Skeletal muscle cell (primary cell): Measurements from ENCODE around the gene GALP.
"Not testable (repeated sequence)": the region's sequence is repeated elsewhere in the genome, so short reads cannot be mapped to it uniquely, and the experiment has no call there.

Source experiments
- DNase-seq: peaks from one replicate; pipeline ENCODE4 v3.0.0-alpha.2; 2010; ENCODE audit warnings: low read depth
- H3K4me3 ChIP-seq: 2 replicates; pipeline ENCODE4 v1.5.1; 2011; ENCODE audit warnings: low read depth, mild to moderate bottlenecking, control low read depth, low read length, moderate library complexity

Gene GALP

DNA sequence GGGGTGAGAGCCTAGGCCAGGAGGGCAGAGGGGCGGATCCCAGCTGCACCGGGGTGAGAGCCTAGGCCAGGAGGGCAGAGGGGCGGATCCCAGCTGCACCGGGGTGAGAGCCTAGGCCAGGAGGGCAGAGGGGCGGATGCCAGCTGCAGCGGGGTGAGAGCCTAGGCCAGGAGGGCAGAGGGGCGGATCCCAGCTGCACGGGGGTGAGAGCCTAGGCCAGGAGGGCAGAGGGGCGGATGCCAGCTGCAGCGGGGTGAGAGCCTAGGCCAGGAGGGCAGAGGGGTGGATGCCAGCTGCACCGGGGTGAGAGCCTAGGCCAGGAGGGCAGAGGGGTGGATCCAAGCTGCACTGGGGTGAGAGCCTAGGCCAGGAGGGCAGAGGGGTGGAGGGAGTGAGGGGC, 502 bp downstream of the GALP start:
- H3K4me3 ChIP-seq, DNase-seq: not testable (repeated sequence)

DNA sequence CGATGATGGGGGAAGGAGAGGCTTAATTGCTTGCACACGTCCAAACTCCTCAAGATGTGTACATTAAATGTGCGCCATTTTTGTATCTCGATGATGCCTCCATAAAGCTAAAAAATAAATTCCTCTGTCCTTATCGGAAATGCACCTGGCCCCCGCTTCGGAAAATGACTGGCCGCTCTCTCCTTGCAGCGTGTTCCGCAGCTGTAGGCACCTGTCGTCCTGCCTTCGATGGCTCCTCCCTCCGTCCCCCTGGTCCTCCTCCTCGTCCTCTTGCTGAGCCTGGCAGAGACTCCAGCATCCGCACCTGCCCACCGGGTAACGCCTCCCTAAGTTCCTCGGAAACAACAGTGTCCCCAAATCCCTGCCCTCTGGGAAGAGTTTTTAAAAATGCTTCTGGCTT, 1.1 kb downstream of the GALP start:
- no peak overlapping the region for H3K4me3 ChIP-seq
- no peak for DNase-seq

DNA sequence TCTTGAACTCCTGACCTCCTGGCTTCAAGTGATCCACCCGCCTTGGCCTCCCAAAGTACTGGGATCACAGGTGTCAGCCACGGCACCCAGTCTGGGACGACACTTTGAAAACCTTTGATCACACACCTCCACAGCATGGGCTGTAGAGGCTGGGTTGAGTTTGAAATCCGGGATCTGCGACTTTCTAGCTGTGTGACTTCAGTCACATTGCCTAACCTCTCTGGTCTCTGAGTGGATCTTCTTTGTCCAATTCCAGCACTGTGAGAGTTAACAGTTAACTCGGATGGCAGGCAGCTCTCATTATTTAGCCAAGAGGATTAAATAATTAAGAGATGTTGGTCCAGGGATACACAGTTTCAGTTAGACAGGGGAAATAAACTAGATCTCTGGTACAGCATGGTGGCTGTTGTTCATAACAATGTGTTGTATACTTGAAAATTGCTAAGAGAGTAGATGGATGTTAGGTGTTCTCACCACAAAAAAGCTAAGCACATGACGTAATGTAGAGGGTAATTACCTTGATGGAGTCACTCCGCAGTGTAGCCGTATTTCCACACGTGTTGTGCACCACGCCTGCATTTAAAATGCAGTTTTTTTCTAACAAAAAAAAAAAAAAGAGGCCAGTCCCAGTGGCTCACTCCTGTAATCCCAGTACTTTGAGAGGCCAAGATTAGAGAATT, 1.9 kb downstream of the GALP start:
- no peak for DNase-seq
- no peak overlapping the region for H3K4me3 ChIP-seq

DNA sequence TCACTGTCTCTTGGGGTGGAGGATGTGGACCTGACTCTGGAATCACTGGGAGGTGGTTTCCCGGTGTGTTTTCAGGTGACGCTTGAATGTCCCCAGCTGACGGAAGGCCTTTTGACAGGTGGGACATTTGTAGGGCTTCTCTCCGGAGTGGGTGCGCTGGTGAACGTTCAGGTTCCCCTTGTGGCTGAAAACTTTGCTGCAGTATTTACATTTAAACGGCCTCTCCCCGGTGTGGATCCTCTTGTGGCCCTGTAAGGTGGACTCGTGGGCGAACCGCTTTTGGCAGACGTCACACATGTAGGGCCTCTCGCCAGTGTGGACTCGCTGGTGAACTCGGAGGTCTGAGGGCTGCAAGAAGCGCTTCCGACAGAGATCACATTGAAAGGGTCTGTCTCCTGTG, 14.0 kb downstream of the GALP start:
- DNase-seq: no peak
- H3K4me3 ChIP-seq: no peak overlapping the region

GRCh38 chr19:56191115-56191514, 15.3 kb downstream of the GALP start:
- no peak for DNase-seq
- H3K4me3 ChIP-seq: no peak overlapping the region

- H3K4me3 ChIP-seq: no peak overlapping the region
- no peak for DNase-seq
Observed at GRCh38 chr19:56191711-56192110, 15.9 kb downstream of the GALP start.

DNA sequence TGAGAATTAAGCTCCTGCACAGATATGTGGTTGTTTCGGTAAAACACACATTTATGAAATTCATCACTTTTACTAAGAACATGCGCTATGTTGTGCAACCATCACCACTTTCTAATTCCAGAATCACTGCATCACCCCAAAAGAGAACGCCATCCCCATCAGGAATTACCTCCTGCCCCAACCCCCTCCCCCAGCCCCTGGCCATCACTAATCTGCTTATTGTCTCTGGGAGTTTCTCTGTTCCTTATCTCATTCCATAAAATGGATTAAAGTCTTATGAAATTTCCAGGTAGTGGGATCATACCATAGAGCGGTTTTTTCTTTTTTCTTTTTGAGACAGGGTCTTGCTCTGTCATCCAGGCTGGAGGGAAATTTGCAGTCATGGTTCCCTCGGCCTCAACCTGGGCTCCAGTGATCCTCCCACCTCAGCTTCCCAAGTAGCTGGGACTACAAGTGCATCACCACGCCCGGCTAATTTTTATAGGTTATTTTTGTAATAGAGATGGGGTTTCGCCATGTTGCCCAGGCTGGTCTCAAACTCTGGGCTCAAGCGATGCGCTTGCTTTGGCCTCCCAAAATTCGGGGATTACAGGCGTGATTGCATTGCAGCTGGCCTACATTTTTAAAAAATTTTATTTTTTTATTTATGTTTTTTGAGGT, 18.3 kb downstream of the GALP start:
- DNase-seq: no peak
- H3K4me3 ChIP-seq: no peak overlapping the region

GRCh38 chr19:56197646-56198045, 21.8 kb downstream of the GALP start, which contains the start of gene ZSCAN5B:
ZSCAN5B (minus strand) TSS chr19:56197783; CDS start chr19:56193052, 4,731 bp downstream.
- DNase-seq, H3K4me3 ChIP-seq: not testable (repeated sequence)

DNA sequence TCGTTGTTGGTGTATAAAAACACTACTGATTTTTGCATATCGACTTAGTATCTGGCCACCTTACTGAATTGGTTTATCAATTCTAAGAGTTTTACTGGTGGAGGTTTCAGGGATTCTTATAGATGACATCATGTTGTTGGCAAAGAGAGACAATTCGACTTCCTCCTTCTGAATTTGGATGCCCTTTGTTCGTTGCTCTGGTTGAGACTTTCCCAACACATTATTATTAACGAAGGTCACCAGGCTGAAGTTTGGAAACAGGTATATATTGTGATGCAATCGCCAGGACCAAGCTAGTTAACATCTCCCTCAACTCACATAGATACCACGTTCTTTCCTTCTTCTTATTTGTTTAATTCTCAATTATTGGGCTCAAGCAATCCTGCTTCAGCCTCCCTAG, 23.9 kb downstream of the GALP start:
- H3K4me3 ChIP-seq: no peak overlapping the region
- DNase-seq: no peak

- no peak for DNase-seq
- no peak within 1 kb of the TSS for H3K4me3 ChIP-seq
Observed at GRCh38 chr19:56201973-56202372, 26.2 kb downstream of the GALP start, which contains the start of gene ZSCAN5C. ZSCAN5C (plus strand) TSS chr19:56202273; CDS start chr19:56205914, 3,641 bp downstream.

DNA sequence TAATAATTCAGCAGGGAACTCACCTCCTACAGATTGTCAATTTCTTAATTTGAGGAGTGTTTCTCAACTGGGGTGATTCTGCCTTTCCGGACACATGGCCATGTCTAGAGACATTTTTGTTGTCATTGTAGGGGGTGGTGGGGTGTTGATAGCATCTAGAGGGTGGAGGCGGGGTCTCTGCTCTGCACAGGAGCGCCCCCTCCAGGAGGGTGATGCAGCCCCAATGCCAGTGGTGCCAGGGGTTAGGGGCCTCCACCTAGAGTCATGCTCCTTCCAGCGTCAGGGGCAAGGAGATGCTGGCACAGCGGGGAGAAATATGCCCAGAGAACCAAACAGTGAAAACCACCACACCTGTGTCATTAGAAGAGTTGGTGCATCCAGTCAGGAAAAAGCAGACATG, 31.8 kb downstream of the GALP start:
- DNase-seq: not testable (repeated sequence)

DNA sequence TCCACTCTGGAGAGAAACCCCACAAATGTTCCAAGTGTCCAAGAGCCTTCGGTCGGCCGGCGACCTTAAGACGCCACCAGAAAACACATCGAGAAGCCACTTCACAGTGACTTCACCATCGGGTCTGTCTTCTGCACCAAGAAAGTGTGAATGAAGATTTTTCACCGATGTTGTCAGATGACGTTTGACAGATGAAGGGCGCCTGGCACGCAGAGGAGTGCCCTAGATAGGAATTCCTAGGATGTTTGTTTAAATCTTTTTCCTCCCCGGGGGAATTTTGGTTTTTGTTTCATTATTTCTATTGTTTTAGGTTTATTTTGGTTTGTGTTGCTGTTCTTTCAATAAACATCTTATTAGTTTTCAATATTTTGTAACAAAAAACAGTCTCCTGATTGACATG, 33.3 kb downstream of the GALP start:
- DNase-seq: no peak
- H3K4me3 ChIP-seq: no peak overlapping the region

More for the DNA sequence above, 31.8 kb downstream of the GALP start:
- not testable (repeated sequence) for H3K4me3 ChIP-seq

GRCh38 chr19:56210036-56210435, 34.2 kb downstream of the GALP start:
- DNase-seq, H3K4me3 ChIP-seq: not testable (repeated sequence)

GRCh38 chr19:56211718-56212117, 35.9 kb downstream of the GALP start:
- no peak overlapping the region for H3K4me3 ChIP-seq
- DNase-seq: no peak

DNA sequence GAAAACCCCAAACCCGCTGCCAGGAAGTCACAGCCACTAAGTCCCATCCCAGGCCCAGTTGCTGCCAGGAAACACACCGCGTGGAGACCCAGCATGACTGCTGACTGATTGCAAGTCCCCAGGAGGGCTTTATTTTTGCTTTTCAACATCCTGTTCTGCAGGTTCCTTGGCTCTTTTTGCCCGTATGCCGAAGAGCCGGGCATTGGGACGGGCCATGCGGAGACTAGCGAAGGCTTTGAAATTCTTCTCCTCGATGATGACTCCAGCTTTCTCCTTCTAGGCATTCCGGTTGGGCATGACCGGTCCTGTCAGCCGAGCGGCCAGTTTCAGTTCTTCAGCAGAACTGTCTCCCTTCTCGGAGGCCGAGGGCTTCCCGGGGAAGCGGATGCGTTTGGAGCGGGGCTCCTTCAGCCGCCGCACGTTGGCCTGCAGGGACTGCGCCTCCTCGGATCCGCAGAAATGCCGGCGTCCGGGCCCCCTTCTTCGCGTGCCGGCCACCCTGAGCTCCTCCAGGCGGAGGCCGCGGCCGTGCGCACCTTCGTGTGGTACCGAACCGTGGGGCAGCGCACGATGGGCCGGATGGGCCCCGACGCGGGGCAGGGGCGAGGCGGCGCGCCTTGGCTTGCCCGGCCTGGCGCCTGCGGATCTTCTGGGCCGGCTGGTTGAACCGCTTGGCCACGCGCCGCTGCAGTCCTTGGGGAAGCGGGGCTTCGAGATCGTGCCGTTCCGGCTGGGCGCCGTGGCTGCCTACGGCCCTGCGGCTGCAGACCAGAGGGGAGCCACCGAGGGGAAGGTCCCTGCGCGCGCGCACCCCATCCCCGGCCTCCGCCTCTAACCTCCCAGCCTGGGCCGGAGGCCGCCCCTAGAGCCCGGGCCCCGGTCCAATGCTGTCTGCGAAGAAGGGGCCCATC, 41.5 kb downstream of the GALP start:
- H3K4me3 ChIP-seq: peak overlapping the region; percentile 31

DNA sequence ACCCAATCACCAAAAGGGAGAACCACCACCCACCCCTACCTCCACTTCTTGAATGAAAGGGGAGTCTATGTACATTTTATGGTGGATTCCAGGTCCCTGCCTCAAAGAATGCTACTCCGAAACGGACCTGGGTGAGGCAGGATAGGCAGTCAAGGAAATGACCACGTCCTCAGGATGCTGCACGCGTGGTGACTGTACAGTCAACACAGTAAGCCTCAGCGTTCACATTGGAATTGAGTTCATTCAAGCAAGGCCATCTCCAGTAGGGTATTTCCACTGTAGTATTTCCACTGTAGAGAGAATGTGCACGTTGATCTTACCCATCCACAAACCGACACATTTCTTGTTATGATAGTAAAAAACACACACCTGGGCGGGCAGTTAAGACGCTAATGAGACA, 43.2 kb downstream of the GALP start:
- no peak overlapping the region for H3K4me3 ChIP-seq
- no peak for DNase-seq

More for the DNA sequence above, 41.5 kb downstream of the GALP start:
- no peak for DNase-seq

DNA sequence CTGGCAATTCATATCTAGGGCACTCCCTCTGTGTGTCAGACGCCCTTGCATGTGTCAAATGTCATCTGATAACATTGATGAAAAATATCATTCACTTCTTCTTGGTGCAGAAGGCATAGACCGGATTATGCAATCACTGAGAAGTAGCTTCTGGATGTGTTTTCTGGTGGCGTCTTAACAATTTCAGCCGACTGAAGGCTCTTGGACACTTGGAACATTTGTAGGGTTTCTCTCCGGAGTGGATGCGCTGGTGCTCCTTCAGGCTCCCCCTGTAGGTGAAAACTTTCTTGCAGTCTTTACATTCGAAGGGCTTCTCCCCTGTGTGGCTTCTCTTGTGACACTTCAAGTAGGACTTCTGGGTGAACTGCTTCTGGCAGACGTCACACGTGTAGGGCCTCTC, 45.6 kb downstream of the GALP start:
- DNase-seq, H3K4me3 ChIP-seq: not testable (repeated sequence)

GRCh38 chr19:56221851-56222250, 46.0 kb downstream of the GALP start:
- no peak overlapping the region for H3K4me3 ChIP-seq
- DNase-seq: no peak

DNA sequence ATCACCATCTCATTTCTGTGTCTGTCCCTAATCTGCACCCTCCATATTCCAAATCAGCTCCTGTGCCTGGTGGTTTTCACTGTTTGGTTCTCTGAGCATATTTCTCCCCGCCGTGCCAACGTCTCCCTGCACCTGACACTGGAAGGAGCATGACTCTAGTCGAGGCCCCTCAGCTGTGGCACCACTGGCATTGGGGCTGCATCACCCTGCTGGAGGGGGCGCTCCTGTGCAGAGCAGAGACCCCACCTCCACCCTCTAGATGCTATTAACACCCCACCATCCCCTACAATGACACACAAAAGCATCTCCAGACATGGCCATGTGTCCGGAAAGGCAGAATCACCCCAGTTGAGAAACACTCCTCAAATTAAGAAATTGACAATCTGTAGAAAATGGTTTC, 47.1 kb downstream of the GALP start:
- DNase-seq: no peak
- H3K4me3 ChIP-seq: no peak overlapping the region

- no peak overlapping the region for H3K4me3 ChIP-seq
- DNase-seq: no peak
Observed at GRCh38 chr19:56223481-56223880, 47.7 kb downstream of the GALP start.
